GM19023 (cell line): ENCODE data around the gene ATP10B.

ENCODE experiments used
- ATAC-seq: cut with Tn5 transposase; IDR thresholded peaks from one replicate; pipeline ENCODE4 v1.9.1; 2021; ENCODE audit warnings: mild to moderate bottlenecking, moderate library complexity; ENCODE audit not compliant: unreplicated experiment

The ATP10B gene

GRCh38 chr5:160640406-160640805, 211.6 kb downstream of the ATP10B start:
- ATAC-seq: no peak

- ATAC-seq: no peak
These were observed 213.8 kb downstream of the ATP10B start for GRCh38 chr5:160638161-160638742.

GRCh38 chr5:160637357-160638090, 214.5 kb downstream of the ATP10B start:
- ATAC-seq: no peak

- ATAC-seq: no peak
These were observed 216.3 kb downstream of the ATP10B start for GRCh38 chr5:160635663-160636062.

- no peak for ATAC-seq
These were observed 217.0 kb downstream of the ATP10B start for GRCh38 chr5:160635046-160635445.

- ATAC-seq: no peak
These were observed 223.0 kb downstream of the ATP10B start for GRCh38 chr5:160629003-160629402.

GRCh38 chr5:160628619-160628968, 223.4 kb downstream of the ATP10B start:
- ATAC-seq: no peak

GRCh38 chr5:160627921-160628618, 223.9 kb downstream of the ATP10B start:
- no peak for ATAC-seq

- no peak for ATAC-seq
These were observed 225.7 kb downstream of the ATP10B start for GRCh38 chr5:160626322-160626721.

- ATAC-seq: no peak
These were observed 230.5 kb downstream of the ATP10B start for GRCh38 chr5:160621526-160621925.

GRCh38 chr5:160620401-160620800, 231.6 kb downstream of the ATP10B start:
- ATAC-seq: no peak

GRCh38 chr5:160619381-160619780, 232.6 kb downstream of the ATP10B start:
- no peak for ATAC-seq

- no peak for ATAC-seq
These were observed 233.7 kb downstream of the ATP10B start for GRCh38 chr5:160618286-160618685.

- no peak for ATAC-seq
These were observed 235.1 kb downstream of the ATP10B start for GRCh38 chr5:160616712-160617497.

- no peak for ATAC-seq
These were observed 237.9 kb downstream of the ATP10B start for GRCh38 chr5:160614136-160614535.

GRCh38 chr5:160605266-160605665, 246.7 kb downstream of the ATP10B start:
- no peak for ATAC-seq

GRCh38 chr5:160604484-160604883, 247.5 kb downstream of the ATP10B start:
- no peak for ATAC-seq

- no peak for ATAC-seq
These were observed 249.3 kb downstream of the ATP10B start for GRCh38 chr5:160602744-160603143.

- no peak for ATAC-seq
These were observed 251.0 kb downstream of the ATP10B start for GRCh38 chr5:160601046-160601445.

- no peak for ATAC-seq
These were observed 278.7 kb downstream of the ATP10B start for GRCh38 chr5:160573318-160573717.

- ATAC-seq: no peak
These were observed 284.8 kb downstream of the ATP10B start for GRCh38 chr5:160567031-160567705.
